ENCODE results near the gene MPHOSPH10.
"Not testable (repeated sequence)": the region's sequence is repeated elsewhere in the genome, so short reads cannot be mapped to it uniquely, and the experiment has no call there.

DNA sequence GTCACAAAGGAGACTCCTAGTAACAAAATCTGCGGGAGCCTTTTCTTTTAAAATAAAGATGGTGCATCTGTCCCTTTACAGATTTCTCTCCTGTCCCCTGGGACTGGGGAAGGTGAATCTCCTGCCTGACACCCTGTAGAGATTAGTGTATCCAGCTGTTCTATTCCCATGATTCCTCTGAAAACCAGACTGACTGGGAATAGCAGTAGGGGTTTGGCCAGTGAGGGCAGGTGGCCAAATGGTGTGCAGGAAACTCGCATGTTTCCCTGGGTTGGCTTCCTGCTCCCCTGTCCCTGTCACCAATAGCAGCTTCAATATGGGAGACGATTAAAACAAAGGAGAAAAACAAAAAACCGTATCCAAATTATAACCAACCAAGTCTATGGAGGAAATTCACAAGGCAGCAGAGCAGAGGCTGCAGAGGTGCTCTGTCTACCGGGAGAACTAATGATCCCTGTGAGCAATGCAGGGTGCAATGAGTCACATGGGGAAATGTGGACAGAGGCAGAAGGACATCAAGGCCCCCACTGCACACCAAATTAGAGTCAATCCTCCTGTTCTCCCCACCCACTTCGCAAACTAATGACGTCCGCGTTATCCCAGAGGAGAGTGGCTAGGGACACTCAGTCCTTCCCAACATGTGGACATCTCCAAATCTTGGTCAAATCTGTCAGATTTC is 45.0 kb upstream of the MPHOSPH10 start:
- TF ChIP-seq POLR2AphosphoS5, POLR2A (IDR thresholded peaks at IDR 0.05): not testable (repeated sequence)
- TF ChIP-seq, protein P1, sequence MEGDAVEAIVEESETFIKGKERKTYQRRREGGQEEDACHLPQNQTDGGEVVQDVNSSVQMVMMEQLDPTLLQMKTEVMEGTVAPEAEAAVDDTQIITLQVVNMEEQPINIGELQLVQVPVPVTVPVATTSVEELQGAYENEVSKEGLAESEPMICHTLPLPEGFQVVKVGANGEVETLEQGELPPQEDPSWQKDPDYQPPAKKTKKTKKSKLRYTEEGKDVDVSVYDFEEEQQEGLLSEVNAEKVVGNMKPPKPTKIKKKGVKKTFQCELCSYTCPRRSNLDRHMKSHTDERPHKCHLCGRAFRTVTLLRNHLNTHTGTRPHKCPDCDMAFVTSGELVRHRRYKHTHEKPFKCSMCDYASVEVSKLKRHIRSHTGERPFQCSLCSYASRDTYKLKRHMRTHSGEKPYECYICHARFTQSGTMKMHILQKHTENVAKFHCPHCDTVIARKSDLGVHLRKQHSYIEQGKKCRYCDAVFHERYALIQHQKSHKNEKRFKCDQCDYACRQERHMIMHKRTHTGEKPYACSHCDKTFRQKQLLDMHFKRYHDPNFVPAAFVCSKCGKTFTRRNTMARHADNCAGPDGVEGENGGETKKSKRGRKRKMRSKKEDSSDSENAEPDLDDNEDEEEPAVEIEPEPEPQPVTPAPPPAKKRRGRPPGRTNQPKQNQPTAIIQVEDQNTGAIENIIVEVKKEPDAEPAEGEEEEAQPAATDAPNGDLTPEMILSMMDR (IDR thresholded peaks at IDR 0.05): not testable (repeated sequence)

Measured in breast epithelium (tissue), 3 donors.